GM18909 (cell line): Measurements from ENCODE around the gene PBXIP1.

Source experiments
- ATAC-seq: cut with Tn5 transposase; IDR thresholded peaks from one replicate; pipeline ENCODE4 v1.9.1; 2021; ENCODE audit warnings: mild to moderate bottlenecking; ENCODE audit not compliant: unreplicated experiment, poor library complexity

Gene PBXIP1

DNA sequence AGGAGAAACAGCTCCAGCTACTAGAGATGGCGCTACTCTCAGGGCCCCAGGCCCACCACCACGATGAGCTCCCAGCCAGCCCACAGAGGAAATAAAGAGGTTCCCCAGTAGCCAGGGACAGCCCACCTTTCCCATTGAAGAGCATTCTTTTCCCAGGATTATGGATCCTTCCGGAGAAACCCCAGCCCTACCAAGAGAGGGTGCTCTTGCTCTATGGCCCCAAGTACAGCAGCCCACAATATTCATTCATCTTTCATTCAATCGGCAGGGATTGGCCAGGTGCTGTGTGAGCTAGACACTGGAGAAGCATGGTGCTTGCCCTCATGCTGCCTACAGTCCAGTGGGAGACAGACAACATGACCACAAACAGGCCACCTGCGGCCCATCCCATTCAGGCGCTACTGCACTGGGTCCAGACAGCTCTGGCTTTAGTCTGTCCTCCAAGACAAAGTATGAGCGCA, 49.2 kb downstream of the PBXIP1 start:
- ATAC-seq, result no peak

DNA sequence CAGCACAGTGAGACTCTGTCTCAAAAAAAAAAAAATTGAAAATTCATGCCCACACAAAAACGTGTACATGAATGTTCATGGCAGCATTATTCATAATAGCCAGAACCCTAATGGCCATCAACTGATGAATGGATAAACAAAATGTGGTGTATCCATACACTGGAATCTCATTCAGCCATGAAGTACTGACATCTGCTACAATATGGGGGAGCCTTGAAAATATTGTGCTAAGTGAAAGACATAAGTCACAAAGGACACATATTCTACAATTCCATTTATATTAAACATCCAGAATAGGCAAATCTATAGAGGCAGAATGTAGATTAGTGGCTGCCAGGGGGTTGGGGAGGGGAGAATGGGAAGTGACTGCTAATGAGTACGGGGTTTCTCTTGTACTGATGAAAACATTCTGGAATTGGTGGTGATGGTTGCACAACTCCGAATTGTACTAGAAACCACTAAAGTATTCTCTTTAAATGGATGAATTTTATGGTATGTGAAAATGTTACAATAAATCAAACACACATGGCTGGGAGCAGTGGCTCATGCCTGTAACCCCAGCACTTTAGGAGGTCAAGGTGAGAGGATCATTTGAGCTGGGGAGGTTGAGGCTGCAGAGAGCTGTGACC, 52.8 kb downstream of the PBXIP1 start:
- no peak for ATAC-seq

DNA sequence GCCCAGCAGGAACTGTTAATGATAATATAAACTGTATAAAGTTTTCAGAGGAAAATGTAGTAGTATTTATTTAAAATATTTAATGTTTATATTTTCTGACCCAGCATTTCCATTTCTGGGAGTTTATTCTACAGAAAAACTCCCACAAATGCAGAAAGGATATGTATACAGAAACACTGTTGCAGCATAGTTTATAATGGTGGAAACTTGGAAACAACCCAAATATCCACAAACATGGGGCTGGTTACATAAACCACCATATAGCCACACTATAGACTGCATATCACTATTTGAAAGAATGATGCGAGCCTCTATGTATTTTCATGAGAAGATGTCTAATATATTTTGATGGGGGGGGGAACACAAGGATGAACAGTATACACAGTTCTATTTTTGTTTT, 54.3 kb downstream of the PBXIP1 start:
- no peak for ATAC-seq

DNA sequence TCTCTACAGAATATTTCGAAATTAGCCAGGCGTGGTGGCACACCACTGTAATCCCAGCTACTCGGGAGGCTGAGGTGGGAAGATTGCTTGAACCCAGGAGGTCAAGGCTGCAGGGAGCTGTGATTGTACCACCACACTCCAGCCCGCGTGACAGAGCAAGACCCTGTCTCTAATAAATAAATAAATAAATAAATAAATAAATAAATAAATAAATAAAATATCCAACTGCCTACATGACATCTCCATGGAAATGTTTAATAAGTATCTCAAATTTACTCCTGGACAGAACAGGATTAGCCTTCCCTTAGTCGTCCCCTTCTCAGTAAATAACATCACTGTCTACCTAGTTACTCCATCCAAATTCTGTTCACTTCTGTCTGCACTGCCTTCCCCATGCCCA, 56.9 kb downstream of the PBXIP1 start:
- ATAC-seq, result no peak

DNA sequence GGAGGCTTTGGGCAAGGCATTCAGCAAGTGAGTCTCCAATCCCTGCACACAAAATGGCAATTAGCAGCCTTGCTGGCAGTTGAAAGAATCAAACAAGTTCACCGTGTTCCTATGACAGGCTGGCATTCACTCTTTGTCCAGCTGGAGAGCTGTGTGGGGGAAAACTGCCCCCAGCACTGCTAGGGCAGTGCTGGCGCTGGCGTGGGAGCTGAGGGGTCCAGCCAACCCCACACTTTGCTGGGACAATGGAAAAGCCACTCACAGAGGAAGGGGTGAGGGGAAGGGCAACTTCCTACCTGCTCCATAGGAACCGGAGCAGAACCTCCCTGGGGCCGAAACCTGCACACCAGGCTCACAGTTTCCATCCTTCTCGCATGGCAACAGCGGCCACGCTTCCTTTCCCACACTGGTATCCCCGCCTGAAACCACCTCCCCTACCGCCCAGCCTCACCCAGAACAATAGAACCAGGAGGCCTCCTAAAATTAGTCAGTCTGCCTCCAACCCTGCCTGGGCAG, 59.1 kb downstream of the PBXIP1 start:
- ATAC-seq, result no peak

DNA sequence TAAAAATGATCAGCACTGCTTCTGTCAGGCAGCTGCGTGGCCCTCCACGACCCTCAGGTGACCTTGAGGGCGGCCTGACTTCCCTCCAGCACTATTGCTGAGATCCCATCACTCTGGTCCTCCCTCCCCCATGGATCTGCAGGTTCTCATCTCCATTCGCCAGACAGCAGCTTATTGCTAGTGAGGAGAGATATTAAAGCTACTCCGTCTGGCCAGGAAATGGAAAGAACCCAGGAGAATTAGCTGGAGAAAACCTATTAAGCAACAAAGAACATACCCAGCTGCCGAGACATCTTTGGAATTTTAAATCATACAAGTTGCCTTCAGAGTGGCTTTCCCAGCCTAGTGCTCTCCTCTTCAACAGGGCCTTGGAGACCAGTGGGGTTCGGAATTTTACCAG, 60.1 kb downstream of the PBXIP1 start:
- ATAC-seq, result no peak
